NCI-H2196 (cell line): Measurements from ENCODE around the gene MVB12A.

Experiments used
- DNase-seq: peaks from one replicate; lab custom pipeline; 2025; ENCODE audit not compliant: unreplicated experiment; lab: John Stamatoyannopoulos, UW

MVB12A gene

DNA sequence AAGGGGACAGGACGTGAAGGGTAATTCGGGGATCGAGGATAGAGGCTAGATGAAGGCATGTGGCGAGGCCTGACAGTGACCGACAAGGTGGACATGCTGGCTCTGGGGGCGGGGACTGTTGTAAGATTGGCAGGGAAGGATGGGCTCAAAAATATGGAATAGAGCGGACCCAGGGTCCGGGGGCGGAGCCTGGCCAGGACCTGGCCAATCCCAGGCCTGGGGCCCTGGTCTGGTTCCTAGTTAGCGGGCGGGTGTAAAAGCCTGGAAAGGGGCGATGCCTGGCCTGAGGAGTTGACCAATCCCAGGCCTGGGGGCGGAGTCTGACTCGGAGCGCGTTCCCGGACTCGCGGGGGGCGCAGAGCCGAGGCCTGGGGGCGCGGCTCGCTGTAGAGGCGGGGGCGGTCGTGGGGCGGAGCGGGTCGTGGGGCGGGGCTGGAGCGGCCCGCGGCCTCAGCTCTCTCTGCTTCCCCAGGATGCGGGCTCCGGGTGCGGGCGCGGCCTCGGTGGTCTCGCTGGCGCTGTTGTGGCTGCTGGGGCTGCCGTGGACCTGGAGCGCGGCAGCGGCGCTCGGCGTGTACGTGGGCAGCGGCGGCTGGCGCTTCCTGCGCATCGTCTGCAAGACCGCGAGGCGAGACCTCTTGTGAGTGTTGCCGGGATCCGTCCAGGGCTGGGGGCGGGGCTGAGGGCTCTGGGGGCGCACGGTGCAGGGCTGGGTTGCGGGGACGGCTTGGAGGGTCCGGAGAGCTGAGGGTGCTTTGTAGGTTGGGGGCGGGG, 50.4 kb downstream of the MVB12A start, which contains the start of gene SLC27A1:
SLC27A1 (plus strand) TSS at position 457 of the 774 bp plus-strand sequence; CDS start at position 474, 17 bp downstream.
- peak; percentile 98 for DNase-seq

DNA sequence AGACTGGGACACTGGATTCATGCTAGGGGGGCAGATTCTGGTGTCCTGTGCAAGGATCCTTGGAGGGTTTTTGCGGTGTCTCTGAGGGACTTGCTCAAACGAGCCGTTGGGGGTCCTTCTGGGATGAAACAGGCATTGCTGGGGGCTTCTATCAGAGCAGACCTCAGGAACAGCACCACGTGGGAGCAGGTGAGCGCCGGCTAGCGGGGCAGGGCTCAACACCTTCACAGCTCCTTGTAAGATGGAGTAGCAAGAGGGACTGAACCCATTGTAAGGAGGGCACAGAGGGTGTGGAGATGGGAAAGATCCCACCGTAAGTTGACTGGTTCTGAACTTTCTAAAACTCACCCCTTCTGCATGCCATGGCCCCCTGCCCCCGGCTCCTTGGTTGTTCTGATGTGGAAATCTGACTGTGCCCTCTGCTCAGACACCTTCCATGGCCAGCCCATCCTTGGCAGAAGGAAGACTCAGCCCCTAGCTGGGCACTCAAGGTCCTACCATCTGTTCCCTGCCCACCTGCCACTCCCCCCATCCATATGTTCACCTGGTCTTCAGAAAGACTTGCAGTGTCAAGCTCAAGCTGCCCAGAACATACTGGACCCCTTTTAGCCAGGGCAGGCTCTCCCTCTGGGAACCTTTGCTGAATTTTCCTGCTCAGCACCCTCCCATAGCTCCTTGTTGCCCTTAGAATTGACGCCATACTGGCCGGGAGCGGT, 51.7 kb downstream of the MVB12A start:
- no peak for DNase-seq

DNA sequence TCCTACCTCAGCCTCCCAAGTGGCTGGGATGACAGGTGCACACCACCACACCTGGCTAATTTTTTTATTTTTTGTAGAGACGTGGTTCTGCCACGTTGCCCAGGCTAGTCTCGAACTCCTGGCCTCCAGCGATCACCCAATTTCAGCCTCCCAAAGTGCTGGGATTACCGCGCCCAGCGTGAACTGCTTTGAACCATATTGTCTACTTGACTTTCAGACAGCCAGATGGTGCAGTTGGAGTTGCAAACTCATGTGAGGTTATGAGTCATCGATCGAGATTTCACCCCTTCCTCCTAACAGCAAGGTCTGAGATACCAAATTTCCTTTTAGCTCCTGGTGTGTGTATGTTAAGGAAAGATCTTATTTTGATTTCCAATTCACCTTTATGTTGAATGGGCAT, 53.2 kb downstream of the MVB12A start:
- DNase-seq, result no peak
